GM21528 (cell line): ENCODE results near the gene ECI1.
"Not testable (repeated sequence)": the region's sequence is repeated elsewhere in the genome, so short reads cannot be mapped to it uniquely, and the experiment has no call there.

Experiments used
- ATAC-seq: cut with Tn5 transposase; IDR thresholded peaks from one replicate; pipeline ENCODE4 v1.9.1; 2021; ENCODE audit warnings: mild to moderate bottlenecking, moderate library complexity; ENCODE audit not compliant: unreplicated experiment, low FRiP score

ECI1 gene

DNA sequence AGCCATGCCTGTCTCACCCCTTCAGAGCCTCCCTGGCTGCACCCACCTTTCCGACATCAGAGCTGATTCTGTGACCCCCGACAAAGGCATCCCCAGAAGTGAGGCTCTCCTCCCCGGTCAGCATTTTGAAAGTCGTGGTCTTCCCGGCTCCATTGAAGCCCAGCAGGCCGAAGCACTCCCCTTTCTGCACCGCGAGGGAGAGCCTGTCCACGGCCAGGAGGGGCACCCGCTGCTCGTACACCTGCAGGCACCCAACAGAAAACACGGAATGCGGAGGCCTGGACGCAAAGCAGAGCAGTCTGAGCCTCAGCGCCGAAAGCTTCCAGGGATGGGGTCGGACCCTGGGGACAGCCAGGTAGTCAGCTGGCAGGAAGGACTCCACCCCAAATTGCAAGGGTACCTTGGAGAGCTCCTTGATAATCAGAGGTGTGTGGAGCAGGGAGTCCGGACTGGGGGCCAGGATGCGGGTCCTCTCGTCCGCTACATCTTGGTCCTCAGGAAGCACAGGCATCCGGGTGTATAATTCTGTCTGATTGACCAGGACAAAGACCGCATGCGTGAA lies 29.7 kb upstream of the ECI1 start:
- ATAC-seq: no peak

DNA sequence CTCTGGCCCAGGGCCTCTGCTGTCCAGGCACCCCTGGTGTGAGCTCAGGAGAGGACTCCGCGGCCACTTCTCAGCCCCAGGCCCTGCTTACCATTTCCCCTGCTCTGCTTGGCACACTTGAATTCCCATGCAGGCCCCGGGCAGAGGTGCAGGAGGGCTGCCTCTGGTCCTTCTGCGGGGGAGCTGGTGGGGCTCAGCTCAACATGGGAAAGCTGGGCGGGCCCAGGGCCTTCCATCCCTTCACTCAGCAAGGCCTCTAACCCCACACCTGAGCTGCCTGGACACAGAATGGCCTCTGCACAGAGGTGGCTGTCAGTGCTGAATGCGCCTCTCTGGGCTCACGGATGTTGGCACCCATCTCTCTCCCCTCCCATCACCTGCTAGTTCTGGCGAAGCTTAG lies 29.1 kb upstream of the ECI1 start:
- ATAC-seq: no peak

DNA sequence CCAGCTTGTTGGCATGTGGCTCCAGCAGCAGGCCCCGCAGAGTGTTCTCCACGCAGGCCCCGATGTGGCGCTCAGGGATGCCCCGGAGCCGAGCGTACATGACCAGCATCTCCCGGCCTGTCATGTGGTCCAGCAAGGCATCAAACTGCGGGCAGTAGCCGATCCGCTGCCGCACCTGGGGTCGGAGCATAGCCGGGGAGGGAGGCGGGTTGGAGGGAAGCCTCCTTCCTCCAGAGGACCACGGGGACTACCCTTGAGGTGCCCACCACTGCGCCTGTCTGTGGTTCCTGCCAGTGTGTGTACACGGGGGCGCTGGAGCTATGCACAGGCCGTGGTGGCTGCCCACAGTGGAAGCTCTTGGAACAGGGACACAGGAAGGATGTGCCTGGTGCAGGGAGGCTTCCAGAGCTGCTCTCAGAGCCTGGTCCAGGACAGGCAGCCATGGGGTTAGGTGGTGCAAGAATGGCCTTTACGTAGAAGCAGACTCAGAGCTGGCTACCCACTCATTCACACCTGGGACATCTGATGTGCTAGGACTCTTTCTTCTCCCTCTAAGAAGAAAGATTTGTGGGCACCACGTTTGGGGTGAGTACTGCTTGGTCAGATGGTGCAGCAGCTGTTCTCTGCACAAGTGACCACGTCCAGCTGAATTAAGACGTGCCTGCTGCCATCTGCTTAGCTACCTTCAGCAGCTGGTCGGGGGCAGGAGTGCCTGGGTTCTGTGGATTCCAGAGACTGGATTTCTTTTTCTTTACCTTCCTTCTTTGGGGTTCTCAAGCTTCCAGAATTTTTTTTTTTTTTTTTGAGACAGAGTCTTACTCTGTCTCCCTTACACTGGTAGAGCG lies 27.8 kb upstream of the ECI1 start:
- ATAC-seq: no peak

DNA sequence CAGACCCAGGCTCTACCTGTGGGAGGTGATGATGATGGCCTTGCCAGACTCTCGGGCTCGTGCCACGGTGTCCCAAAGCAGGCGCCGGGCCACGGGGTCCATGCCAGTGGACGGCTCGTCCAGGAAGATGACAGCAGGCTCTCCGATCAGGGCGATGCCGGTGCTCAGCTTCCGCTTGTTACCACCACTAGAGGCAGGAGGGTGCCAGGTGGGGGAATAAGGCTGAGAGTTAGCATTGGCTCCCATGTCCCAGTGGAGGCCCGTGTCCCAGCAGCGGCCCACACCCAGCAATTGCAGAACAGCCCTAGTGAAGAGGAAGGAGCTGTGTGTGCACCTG lies 26.9 kb upstream of the ECI1 start:
- ATAC-seq: no peak

DNA sequence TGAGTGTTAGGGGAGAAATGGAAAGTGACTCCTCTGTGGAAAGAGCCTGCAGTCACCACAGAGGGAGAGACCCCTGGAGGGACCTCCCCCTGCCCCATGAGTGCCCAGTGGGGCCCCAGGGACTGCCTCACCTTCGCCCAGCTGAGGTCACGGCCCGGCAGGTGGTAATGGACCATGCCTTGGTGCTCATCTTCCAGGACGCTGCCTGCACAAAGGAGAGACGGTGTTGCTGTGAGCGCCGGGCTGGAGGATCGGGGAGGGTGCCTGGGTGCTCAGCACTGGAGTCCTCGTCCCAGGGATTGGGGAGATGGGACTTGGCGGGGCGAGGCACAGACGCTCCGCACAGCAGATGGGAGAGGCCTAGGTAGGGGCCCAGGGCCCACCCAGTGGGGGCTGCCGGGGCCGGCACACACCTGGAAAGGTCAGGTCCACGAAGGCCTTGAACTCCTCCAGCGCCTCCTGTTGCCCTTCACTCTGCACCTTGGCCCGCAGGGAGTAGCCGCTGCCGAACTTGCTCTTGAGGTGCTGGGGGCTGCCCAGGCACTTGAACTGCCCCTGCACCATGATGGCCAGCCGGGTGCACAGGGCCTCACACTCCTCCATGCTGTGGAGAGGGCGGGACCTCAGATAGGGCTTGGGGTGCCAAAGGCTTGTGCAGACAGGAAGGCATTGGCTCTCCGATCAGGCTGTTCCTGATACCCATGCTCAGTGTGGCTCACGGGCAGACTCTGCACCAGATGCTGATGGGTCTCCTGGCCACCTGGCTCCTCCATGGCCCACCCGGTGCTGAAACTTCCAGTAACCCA lies 26.3 kb upstream of the ECI1 start:
- ATAC-seq: no peak

DNA sequence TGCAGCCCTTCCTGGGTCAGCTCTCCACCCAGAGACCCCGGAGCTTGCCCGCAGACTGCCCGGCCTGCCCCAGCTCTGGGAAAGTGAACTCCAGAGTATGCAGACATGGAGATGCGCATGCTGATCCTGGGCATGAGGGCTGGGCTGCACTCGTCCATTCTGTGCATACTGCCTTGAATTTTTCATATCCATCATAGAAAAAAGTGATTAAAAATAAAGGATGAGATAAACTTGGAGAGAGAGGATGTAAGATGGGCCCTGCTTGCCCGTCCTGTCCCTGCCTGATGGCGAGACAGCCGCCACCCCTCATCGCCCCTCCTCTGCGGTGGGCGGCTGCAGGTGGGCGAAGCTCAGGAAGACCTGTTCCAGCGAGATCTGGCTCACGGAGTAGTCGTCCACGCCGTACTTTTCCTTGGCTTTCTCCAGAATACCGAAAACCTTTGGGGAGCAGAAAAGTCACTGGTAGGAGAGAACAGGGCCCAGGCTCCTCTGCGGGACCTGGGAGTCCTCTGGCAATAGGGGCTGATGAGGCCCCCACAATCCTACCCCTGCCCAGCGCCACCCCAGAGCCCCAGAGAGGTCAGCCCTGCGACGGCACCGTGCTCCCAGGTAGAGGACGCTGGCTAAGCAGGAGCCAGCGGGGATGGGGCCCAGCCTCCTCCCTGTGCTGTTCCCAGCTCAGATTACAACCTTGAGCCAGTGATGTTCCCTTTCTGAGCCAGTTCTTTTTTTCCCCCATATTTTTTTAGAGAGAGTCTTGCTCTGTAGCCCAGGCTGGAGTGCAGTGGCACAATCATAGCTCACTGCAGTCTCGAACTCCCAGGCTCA lies 25.2 kb upstream of the ECI1 start:
- no peak for ATAC-seq

DNA sequence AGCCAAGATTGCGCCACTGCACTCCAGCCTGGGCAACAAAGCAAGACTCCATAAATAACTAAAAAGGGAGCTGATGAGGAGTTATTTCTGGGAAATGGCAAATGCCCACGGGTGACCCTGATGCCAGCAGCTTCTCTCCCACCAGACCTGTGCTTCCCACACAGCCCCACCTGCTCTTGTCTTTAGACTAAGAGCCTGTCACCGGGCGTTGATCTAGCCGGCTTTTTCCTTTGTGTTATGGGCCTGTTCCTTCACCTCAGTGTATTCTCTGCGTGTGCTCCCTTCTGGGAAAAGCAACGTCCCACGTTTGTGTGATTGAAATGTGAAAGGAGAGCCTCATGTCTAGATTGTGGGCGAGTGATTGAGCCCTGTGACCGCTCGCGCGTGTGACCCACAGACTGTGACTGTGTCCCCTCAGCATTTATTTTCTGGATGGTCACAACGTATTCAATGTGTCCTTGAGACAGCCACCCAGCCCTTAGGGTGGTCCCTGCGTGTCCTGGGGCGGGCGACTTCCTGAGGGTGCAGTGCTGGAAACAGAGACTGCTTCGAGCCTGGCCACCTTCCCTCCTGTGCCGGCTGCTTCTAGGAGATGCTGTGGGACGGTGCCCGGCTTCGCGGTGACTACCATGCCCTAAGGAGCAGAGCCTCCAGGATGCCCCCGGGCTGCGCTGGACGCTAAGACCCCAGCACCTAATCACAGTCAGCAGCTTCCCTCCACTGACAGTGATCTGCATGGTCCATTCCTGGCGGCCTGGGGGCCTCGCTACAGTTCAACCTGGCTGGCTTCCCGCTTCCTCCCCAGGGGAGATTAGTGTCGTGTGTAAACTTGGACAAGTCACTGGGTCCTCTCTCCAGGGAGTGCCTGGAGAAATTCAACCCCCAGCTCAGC lies 24.3 kb upstream of the ECI1 start:
- no peak for ATAC-seq

DNA sequence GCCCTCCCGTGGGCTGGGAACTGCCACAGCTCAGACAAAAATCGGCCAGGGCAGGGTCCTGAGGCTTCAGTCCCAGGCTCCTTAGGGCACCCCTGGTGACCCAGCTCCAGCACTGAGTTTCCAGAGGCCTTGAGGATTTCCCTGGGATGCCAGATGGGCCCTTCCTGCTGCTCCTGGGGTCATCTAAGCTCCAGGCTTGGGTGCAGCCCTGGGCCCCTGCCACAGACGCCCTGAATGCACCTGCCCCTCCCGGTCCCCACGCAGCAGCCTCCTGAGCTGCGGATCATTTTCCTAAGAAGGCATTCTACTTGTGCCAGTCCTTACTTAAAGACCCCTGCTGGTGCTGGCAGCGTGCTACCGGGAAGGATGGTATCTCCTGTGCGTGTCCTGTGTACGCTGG lies 22.5 kb upstream of the ECI1 start:
- ATAC-seq: no peak

DNA sequence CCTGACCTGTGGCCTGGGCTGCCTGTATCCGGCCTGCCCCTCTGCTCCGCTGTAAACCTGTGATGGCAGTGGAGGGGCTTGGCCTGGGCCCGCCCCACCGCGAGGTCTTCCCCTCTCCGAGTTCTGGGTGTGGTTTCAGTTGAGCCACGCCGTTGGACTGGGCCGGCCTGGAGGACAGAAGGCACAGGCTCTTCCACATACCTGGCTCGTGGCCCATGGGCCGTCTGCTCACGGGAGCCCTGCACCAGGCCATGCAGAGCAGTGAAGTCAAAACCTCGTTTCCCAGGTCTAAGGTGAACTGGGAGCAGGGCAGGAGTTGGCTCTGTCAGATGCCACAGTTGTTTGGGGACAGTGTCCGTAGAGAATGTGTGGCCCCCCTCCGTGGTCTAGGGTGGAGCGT lies 22.1 kb upstream of the ECI1 start:
- ATAC-seq: no peak

DNA sequence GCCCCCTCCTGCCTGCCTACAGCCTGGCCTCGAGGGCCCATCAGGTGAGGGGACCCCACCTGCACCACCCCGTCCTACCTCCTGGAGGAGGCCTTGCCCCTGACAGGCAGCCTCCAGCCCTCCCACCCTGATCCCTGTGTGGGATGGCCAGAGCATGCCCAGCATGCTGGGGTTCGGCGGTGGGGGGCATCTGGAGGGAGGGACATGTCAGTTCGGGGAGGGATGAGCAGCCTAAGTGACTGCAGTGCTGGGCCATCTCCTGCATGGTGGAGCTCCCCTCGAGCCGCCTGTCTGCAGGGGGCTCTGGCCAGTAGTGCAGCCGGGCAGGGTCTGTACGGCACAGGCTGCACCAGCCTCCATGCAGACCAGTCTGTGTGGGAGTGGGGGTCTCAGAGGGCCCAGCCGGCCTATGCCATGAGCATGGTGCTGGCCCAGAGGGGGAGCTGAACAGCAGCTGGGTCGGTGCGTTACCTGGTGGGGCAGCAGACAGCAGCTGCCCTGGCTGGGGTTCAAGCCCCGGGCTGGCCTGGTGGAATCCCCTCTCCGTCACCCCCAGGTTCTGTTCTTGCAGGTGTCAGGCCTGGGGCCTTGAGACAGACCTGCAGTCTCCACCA lies 20.6 kb upstream of the ECI1 start:
- no peak for ATAC-seq

DNA sequence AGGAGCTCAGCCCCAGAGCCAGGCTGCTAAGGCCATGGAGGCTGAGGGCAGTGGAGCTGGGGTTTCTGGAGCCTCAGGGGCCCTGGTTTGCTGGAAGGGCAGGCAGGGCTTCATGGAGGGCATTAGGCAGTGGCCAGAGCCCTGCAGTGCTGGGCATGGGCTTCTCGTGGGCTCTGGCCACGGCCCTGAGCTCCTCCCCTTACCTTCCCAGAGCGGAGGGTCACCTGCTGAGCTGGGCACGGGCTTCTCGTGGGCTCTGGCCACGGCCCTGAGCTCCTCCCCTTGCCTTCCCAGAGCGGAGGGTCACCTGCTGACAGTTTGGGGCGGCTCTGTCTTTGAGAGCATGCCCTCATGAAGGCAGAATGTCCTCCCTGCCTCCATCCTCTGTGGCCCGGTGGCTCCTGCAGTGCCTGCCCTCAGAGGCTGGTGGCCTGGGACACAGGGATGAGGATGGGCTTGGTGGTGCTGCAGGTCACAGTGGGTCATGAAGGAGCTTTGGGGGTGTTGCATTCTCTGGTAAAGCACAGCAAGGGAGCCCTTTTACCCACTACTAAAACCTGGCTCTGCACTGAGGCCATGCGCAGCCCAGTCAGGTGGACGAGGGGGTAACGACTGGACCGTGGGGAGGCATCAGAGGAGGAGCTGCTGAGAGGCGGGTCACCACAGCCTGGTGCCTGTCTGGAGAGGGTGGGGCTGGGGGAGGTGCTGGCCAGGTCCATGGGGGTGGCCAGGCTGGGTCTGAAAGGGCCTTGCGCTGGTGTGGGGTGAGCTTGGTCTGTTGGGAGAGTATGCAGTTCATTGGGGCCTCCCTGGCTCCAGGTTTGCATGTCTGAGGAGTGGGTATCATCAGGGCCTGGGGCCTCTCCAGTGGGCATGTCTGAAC lies 19.4 kb upstream of the ECI1 start:
- ATAC-seq: no peak

DNA sequence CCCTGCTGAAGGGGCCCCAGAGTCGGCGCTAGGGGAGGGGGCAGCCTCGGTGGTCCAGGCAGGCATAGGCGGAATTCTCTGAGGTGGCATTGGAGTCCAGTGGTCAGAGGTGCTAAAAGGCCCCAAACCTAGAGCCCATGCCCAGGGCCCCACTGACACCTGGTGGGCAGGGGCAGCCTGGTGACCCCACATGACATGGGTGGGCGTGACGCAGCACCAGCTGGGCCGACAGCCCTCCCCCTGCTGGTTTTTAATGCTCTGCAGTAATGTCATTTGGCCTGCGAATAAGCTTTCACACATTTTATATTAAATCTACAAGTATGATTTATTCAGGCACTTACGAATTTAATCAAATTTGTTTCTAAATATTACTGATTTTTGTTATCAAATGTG lies 18.7 kb upstream of the ECI1 start:
- ATAC-seq: no peak

DNA sequence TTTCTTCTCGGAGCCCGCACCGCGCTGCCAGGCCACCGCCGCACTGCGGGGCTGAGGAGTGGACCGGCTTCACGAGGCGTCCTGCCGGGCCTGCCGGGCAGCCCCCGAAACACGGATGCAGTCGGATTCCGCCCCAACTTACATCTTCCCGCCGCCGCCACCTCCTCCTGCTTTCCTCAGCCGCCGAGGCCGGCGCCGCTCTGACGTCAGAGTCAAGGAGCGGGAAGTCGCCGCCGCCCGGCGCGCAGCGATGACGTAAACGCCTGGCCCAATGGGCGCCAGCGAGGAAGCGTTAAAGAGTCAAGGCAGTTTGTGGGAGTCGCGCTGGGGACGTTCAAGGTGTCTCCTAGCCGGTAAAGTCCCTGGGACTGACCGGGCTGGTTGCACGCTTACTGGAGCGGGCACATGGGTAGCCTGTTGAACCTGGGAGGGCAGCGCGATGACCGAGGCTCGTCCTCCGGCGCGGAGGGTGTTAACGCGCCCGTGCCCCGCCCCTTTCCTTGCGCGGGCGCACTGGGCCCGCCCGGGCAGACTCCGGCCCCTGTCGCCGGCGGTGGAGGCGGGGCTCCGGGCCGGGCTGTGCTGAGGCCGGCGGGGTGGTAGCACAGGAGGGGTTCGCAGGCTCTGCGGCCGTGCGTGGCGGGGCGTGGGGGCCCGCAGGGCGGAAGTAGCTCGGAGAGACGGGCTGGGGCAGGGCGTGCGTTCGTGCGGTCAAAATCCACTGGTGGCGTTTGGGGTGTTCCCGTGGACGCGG lies 16.7 kb upstream of the ECI1 start, which contains the start of gene RNPS1:
Gene RNPS1 (minus strand): TSS at position 214 of the 754 bp plus-strand sequence. CDS start 3,483 bp downstream, outside the sequence.
- ATAC-seq: peak; percentile 73

DNA sequence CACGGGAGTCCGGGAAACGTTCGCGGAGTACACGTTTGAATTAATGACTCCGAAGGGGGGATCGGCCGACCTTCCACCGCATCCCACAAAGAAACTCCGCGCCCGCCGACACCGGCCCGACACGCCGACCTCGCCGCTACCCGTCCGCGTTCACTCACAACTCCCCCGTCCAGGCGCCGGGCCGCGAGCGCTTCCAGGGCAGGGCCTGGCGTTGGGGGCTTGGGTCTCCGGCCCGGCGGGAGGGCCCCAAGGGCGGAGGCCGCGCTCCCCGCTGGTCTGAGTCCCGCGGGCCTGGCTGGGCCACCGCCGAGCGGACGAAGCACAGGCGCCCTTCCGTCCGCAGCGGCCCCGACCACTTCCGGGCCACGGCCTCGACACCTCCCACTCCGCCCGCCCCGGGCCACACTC lies 16.1 kb upstream of the ECI1 start:
- ATAC-seq: peak; percentile 61

DNA sequence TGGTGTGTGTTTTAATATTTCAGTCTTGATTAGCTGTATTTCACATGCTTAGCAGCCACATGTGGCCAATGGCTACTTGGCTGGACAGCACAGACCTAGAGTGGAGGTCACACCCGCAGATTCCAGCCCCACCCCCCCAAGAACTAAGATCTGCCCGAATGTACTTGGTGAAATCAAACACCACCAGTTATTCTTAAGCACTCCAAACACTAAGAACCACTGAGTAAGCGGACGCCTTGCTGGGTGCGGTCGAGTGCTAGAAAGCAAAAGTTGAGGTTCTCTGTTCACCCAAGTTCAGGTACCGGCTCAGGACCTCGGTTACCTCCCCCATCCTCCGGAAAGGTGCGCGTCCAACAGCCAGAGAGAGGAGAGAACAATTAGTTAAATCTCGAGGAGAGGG lies 15.5 kb upstream of the ECI1 start:
- ATAC-seq: not testable (repeated sequence)

DNA sequence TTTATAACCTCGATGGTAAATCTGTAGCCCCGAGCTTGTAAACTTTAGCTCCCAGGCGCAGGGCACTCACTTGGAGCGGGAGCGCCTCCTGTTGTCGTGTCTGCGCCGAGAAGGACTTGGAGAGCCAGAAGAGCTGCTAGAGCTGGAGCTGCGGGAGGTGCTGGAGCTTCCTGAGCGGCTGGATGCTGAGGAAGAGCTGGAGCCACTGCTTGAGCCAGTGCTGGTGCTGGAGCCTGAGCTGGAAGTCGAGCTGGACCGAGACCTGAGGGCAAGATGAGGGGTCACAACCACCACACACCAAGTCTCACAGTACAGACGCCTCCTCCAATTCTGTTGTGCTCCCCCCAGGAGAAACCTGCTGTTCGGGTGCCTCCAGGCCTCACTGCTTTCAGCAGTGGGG lies 11.6 kb upstream of the ECI1 start:
- ATAC-seq: not testable (repeated sequence)

DNA sequence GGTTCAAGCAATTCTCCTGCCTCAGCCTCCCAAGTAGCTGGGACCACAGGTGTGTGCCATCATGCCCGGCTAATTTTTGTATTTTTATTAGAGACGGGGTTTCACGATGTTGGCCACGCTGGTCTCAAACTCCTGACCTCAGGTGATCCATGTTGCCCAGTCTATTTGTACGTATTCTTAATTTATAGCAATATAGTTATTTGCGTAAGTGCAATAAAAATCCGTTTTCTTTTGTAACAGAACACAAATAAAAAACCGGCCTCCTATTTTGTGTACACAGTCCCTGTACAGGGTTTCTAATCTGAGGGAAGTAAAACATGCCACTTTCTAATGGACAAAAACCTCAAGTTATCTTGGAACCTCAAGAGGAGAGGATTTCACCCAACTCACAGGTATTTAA lies 8.9 kb upstream of the ECI1 start:
- ATAC-seq: no peak

DNA sequence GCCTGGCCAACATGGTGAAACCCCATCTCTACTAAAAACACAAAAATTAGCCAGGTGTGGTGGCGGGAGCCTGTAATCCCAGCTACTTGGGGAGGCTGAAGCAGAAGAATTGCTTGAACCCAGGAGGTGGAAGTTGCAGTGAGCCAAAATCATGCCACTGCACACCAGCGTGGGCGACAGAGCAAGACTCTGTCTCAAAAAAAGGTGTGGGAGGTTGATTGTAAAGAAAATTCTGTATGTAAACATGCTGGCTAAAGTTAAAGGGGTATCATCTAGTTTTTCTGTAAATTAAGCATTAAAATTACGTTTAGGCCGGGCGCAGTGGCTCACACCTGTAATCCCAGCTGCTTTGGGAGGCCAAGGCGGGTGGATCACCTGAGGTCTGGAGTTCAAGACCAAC lies 7.1 kb upstream of the ECI1 start:
- not testable (repeated sequence) for ATAC-seq
